Vagina (tissue), 2 donors: Measurements from ENCODE around the gene USP54.

ENCODE experiments used
- CTCF ChIP-seq, 3 experiments: fragments of 450-650 bp in 2 of 3; fragments of 200-600 bp in 1 of 3; sonication (generic) in 1 of 3; IDR thresholded peaks; one replicate each; pipeline ENCODE4 v1.5.1; 2017 to 2019; ENCODE audit warnings: antibody characterized with exemption in 3 of 3, mild to moderate bottlenecking in 2 of 3, moderate library complexity in 2 of 3
- POLR2A ChIP-seq, 2 donors: fragments of 450-650 bp; IDR thresholded peaks; one replicate each; pipeline ENCODE4 v1.6.1; 2017; ENCODE audit warnings: antibody characterized with exemption in 2 of 2, mild to moderate bottlenecking in 2 of 2, moderate library complexity in 2 of 2

DNA sequence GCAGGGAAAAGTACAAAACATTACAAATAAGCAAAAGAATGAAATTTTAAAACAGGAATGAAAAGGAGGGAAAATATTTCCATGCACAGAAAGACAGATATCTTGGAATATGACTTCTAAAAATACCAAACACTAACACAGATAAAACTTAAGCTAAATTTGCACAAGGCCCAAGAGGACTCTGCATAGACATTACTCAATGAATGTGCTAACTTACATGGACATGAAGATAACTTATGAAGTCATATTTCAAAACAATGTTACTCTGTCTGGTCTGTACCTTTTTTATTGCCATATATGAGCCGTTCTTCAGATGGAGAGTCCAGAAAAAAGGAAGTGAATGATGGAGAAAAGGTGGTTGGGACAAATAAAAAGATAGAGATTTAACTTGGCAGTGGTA, 142.8 kb downstream of the USP54 start:
- TF ChIP-seq CTCF (IDR thresholded peaks at IDR 0.05) (no peak), POLR2A (IDR thresholded peaks at IDR 0.05) (no peak)
